Skeletal muscle cell (primary cell): Measurements from ENCODE around the gene MRPL9.
A peak's percentile ranks its signal among the peaks of the same experiment; 100 is the strongest.
"Not testable (repeated sequence)": the region's sequence is repeated elsewhere in the genome, so short reads cannot be mapped to it uniquely, and the experiment has no call there.

Source experiments
- DNase-seq: peaks from one replicate; pipeline ENCODE4 v3.0.0-alpha.2; 2010; ENCODE audit warnings: low read depth
- H3K4me3 ChIP-seq: 2 replicates; pipeline ENCODE4 v1.5.1; 2011; ENCODE audit warnings: low read depth, mild to moderate bottlenecking, control low read depth, low read length, moderate library complexity

Gene MRPL9

DNA sequence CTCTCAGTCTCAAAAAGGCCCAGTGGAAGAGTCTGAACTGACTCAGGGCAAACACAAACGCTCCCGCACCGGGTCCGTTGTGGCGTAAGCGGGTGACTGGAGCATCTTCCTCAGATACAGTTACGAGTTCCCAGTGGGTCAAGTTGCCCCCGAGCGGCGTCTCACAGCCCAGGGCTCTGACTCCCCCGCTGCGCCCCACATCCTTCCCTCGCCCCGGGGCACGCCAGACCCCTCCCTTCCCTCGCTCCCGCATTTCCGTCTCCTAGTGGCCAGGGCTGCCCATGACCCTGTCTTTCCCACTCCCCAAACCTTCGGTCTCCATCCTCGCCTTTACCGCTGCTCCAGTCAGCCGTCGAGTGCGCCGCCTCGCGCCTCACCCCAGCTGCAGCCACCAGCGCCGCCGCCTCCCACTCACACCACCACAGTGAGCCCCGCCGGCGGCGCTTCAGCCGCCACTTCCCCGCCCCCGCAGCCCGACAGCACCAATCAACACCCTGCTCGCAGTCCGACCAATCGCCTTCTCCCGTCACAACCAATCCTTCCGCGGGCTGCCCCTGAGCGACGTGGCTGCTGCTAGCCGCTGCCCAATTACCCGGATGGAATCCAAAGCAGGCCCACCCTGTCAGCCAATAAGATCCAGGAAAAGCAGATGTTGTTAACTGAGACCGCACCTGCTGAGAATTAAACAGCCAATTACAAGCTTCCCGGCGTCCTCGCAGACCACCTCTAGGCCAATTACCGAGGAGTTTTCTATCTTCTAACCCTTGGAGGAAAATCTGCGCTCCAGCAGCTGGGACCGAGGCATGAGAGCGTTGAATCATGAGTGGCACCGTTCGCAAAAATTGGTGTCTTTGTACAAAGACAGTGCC, 27.0 kb upstream of the MRPL9 start, which contains the start of gene TDRKH:
Gene TDRKH (minus strand): TSS at position 430 of the 869 bp plus-strand sequence. CDS start 7,478 bp downstream, outside the sequence.
- H3K4me3 ChIP-seq: peak within 1 kb of the TSS; percentile 71
- peak; percentile 99 for DNase-seq

DNA sequence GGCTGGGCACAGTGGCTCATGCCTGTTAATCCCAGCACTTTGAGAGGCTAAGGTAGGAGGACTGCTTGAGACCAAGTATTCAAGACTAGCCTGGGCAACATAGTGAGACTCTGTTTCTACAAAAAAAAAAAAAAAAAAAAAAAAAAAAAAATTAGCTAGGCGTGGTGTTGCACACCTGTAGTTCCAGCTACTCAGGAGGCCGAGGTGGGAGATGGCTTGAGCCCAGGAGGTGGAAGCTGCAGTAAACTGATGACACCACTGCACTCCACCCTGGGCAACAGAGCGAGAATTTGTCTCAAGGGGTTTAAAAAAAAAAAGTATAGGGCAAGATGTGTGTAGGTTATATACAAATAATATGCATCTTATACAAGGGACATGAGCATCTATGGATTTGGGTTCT, 24.4 kb upstream of the MRPL9 start:
- H3K4me3 ChIP-seq: no peak overlapping the region
- no peak for DNase-seq

DNA sequence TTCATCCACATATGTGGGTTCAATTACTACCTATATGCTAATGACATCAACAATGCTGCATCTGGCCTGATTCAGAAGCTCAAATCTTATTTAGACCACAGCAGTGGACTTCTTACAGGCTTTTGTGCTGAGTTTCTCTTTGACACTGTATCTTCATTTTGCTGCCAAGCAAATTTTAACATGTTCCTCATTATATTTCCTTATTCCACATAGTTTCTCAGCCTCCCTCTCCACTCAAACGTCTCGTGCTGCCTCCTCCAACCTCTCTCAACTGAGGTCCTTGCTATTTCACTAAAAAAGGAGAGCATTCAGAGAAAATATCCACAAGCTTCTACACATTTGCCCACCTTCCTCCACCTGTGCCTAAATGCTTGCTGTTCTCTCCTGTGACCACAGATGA, 20.5 kb upstream of the MRPL9 start:
- DNase-seq: no peak
- no peak overlapping the region for H3K4me3 ChIP-seq

DNA sequence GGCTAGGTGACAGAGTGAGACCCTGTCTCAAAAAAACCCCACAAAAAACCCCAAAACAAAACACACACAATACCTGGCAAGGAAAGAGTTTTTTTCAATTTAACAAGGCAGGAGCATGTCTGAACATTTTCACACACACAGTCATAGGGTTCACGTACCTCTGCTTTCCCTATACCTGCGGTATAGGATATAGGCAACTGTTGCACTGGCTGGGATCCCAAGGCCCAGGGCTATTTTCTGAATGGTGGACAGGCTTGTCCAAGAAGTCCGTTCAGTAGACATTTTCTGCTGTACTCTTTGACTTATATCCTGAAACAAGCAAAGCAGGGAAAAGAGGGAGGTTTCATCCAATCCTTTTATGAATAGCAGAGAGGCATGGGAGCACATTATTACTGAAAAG, 19.4 kb upstream of the MRPL9 start:
- H3K4me3 ChIP-seq: no peak overlapping the region
- DNase-seq: no peak

DNA sequence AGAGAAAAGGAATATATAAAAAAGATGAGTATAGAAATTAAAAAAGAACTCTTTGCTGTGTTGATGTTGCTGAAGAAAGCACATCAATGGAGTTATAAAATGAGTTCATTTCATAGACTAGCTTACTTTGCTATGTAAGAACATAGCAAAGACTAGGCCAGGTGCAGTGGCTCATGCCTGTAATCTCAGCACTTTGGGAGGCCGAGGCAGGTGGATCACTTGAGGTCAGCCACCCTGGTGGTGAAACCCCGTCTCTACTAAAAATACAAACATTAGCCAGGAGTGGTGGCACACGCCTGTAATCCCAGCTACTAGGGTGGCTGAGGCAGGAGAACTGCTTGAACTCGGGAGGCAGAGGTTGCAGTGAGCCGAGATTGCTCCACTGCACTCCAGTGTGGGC, 18.7 kb upstream of the MRPL9 start:
- DNase-seq, H3K4me3 ChIP-seq: not testable (repeated sequence)

DNA sequence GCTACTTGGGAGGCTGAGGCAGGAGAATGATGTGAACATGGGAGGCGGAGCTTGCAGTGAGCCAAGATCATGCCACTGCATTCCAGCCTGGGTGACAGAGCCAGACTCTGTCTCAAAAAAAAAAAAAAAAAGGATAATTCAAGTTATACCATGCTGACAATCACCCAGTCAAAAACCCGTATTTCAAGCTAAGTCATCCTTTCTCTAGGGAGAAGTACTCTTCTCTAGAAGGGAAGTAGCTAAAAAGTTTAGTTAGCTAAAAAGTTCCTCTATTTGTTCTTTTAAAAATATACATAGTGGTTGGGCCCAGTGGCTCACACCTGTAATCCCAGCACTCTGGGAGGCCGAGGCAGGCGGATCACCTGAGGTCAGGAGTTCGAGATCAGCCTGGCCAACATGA, 17.4 kb upstream of the MRPL9 start:
- H3K4me3 ChIP-seq, DNase-seq: not testable (repeated sequence)

DNA sequence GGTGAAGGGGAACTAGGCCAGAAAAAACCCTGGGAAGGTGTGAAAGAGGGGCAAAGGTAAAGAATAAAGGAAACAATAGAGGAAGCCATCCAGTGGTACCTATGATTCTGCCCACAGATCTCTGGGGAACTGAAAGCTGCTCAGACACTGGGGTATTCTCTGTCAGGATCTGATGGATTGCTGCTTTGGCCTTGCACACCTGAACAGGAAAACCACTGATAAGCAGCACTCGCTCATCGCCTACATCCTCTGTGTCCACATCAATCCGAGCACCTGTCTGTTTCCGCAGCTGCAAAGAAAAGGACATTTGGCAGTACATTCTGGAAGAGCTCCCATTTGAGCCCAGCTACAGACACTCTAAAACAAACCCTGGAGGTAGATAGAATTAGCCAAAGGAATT, 16.6 kb upstream of the MRPL9 start:
- no peak overlapping the region for H3K4me3 ChIP-seq
- DNase-seq: no peak

DNA sequence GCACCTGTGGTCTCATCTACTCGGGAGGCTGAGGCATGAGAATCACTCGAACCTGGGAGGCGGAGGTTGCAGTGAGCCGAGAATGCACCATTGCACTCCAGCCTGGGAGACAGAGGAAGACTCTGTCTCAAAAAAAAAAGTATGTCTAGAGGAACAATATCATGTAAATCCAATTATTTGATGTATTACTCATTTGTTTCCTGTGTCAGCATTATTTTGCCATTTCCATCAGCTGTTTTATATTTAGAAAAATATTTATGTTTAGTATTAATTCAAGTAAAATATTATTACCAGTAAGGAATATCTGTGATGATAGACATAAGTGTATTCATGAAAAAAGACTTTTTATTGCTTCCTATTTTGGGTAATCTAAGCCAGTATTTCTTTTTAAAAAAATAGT, 14.0 kb upstream of the MRPL9 start:
- DNase-seq: no peak
- no peak overlapping the region for H3K4me3 ChIP-seq

DNA sequence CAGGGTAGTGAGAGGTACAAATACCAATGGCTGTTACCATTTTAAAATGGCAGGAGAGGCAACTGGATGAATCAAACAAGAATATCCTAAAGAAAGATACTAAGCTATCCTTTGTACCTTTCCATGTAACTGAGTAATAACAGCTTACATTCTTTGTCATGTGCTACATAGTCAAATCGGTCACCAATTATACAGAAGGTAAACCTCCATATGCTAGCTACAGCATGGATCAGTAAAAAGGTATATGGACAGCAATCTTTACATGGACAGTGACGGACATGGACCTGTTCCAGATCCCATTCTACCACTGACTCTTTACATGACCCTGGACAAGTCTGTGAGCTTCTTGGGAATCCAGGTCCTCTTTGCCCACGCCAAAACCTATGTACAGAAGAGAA, 13.4 kb upstream of the MRPL9 start:
- DNase-seq: no peak
- no peak overlapping the region for H3K4me3 ChIP-seq

DNA sequence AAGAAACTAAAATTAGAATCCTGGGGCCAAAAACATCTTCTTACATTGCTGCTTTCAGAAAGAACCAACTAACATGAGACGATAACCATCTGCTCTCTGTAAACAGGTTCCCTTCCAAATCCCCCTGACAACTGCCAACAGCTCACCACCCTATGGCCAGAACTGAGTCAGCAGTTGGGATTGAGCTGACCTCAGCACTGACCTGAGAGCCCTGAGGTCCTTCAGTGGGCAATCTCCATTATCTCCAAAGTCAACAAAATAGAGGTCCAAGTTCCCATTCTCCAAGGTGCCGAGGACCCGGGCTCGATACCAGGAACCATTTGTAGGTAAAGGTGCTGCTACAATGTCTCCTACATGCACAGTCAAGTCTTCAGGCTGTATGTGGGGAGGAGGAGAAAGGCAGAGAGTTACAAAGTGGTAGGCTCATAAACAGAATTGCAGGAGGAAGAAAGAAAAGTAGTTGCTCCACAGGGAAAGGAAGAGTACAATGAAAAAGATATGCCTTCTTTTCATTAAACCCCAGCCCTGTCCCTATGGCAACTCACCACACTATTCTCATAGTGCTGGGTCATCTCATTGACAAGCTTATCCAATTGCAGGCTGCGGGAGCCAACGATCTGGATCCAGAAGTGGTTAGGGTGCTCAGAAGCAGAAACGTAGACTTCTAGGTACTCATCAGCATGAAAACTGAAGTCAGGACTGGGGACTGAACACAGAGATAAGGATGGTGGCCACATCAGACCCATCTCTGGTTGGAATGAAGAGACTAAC, 12.8 kb upstream of the MRPL9 start:
- no peak overlapping the region for H3K4me3 ChIP-seq
- no peak for DNase-seq

DNA sequence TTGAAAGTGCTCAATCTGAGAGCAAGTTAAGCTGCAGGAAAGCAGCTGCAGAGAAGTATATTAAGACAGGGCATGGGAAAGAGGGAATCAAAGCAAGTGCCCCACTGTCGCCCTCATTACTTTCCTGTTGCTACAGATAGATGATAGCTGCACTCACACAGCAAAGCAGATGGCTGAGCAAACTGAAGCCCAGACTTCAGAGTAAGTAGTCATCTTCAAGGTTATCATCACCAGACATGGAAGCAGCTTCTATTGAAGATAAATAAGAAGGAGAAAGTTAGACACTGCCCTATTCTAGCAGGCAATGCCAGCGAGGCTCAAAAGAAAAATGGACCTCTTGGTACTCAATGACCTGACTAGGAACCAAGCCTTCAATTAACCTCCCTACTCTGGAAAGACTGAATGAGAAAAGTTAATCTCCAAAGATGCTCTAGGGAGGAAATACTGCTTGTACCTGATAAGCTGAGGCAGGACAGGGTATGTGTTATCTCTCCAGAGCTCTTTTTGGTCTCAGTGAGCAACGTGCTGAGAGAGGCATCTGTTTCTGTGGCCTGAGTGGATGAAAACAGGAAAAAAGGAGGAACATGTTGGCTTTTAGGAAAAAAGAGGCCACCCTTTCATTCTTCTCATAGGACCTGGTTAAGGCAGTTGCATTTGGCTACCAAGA, 11.1 kb upstream of the MRPL9 start:
- no peak overlapping the region for H3K4me3 ChIP-seq
- no peak for DNase-seq

DNA sequence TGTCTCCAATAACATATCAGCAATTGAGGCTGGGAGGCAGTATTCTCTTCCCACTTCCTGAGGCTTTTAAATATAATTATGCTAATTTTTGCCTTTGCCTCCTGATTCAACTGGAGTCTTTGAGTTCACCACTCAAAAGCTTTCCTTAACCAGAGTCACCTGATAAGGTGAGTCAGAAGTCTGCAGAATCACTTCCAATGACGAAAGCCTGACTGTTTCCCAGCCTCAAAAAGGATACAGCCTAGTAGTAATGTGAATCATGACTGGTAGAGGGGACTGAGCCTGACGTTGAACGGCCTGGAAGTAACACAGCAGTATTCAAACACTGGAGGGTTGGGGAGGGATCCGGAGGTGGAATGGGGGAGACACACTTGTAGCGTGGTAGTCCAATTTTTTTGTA, 10.4 kb upstream of the MRPL9 start:
- DNase-seq: no peak
- no peak overlapping the region for H3K4me3 ChIP-seq

DNA sequence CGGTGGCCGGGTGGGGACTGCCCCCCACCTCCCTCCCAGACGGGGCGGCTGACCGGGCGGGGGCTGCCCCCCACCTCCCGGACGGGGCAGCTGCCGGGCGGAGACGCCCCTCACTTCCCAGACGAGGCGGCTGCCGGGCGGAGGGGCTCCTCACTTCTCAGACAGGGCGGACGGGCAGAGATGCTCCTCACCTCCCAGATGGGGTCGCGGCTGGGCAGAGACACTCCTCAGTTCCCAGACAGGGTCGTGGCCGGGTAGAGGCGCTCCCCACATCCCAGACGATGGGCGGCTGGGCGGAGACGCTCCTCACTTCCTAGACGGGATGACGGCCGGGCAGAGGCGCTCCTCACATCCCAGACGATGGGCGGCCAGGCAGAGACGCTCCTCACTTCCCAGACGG, 6.0 kb upstream of the MRPL9 start:
- H3K4me3 ChIP-seq, DNase-seq: not testable (repeated sequence)

DNA sequence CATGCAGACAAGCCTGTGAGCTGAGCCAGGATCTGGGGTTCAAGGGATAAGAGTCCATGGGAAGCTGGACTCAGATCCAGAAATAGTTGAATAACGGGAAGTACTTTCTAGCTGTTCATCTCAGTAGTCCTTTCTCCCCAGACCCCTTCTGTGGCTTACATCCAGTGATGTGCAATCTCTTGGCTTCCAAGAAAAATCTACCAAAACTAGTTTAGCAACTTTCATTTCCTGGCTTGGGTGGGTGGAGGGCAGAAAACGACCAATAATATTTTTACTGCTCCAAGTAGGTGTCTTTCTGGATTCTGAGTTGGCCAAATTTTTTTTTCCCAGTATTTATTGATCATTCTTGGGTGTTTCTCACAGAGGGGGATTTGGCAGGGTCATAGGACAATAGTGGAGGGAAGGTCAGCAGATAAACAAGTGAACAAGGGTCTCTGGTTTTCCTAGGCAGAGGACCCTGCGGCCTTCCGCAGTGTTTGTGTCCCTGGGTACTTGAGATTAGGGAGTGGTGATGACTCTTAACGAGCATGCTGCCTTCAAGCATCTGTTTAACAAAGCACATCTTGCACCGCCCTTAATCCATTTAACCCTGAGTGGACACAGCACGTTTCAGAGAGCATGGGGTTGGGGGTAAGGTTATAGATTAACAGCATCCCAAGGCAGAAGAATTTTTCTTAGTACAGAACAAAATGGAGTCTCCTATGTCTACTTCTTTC, 5.2 kb upstream of the MRPL9 start:
- DNase-seq, H3K4me3 ChIP-seq: not testable (repeated sequence)

DNA sequence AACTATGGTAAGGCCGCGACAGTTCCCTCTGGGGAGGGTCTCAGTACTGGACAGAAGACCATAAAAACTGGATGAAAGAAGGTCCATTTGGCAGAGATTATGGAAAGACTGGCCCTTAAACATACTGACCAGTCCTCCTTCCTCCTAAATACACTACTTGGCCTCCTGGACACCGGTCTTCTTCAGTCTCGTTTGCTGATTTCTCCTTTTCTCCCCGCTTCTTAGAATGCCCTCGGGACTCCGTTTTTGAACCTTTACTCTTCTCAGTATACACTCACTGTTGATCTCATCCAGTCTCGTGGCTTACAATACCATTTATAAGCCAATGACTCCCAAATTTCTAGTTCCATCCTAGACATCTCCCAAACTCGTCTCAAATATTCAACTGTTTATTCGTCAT, 694 bp upstream of the MRPL9 start:
- no peak for DNase-seq
- H3K4me3 ChIP-seq: peak overlapping the region; percentile 87

DNA sequence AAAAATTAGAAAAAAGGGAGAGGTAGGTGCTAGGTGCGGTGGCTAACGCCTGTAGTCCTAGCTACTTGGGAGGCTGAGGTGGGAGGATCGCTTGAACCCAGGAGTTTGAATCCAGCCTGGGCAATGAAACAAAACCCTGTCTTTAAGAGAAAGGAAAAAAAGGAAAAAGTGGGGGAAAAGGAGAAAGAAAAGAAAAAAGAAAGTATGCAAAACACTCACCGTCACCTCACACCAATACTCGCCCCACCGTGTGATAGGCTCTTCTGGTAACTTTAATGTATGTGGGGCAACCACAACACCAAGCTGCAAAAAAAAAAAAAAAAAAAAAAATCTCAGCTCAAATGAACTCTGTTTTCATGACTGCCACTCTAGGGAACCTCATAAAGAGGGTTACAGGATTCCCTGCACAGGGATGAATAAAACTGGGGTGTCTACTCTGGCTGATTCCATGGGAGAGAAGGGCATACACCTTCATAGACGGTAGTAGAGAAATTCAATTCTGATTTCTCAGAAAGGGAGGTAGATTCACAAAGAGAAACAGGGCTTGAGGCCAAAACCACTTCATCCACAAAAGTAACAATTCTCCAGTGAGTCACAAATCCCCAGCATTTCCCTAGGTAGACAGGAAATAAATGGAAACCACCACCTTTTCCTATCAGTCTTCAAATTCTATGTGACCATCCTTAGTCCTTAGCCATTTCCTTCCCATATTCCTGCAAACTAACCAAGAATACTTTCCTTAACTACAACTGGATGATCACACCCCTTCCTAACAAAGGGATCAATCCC, 2.5 kb downstream of the MRPL9 start:
- no peak for DNase-seq
- no peak overlapping the region for H3K4me3 ChIP-seq

DNA sequence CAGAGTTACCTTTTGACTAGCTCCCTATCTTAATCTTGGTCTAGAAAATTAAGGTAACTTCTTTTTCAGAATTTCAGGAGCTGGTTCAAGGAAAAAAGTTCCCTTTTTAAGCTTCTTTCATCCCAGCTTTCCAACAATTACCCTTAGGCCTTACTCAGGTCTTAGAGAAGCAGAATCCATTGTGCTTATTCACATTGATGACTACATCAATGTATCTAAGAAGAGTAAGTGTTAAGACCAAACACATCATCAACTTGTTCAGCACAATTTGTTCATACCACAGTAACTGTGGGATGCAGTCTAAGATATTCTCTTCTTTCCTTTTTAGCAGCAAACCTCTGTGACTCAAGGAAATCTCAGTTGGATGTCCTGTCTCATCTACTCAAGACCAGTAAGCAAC, 4.1 kb downstream of the MRPL9 start:
- no peak for DNase-seq

DNA sequence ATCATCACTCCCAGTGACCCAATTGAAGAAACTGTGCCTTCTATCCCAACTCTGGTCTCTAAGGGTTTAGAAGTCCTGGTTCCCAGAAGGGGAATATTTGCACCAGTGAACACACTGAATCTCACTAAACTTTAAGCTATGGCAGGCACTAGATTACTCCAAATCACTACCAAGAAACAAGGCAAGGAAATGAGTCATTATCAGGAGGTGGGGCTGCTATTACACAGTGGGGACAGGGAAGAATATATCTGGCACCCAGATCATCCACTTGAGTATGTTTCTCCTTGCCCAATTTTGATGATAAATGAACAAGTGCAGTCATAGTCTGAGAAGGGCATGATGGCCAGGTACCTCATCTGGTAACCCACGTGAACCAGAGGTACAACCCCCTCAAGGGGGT, 7.0 kb downstream of the MRPL9 start:
- H3K4me3 ChIP-seq: no peak overlapping the region
- no peak for DNase-seq

More for the DNA sequence above, 4.1 kb downstream of the MRPL9 start:
- H3K4me3 ChIP-seq: no peak overlapping the region

DNA sequence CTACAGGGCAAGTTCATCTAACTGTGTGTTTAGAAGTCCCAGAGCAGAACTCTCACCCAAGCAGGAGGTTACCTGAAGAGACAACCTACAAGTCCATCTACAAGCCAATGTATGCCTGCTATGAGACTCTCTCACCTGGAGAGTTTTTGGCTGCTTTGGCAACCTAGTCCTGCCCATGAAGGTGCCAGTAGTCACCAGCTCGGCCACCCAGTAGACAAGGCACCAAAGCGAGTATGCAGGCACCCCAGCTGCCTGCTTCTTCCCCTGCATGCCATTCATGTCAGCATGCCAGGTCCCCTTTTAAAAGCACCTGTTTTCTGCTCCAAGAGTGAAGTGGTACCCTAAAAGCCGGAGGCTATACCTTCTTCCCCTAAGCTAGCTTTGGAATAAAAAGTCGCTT, 21.8 kb downstream of the MRPL9 start:
- no peak overlapping the region for H3K4me3 ChIP-seq
- DNase-seq: no peak
